GM12892 (cell line): ENCODE data around the gene FOXK2.

ENCODE experiments used
- POLR2A ChIP-seq: IDR thresholded peaks from 2 replicates; pipeline ENCODE4 v1.6.1; 2011; ENCODE audit warnings: low read depth, low read length, control low read depth
- POLR2AphosphoS5 ChIP-seq: IDR thresholded peaks from 2 replicates; pipeline ENCODE4 v1.6.1; 2011; ENCODE audit warnings: low read depth, low read length, control low read depth

DNA sequence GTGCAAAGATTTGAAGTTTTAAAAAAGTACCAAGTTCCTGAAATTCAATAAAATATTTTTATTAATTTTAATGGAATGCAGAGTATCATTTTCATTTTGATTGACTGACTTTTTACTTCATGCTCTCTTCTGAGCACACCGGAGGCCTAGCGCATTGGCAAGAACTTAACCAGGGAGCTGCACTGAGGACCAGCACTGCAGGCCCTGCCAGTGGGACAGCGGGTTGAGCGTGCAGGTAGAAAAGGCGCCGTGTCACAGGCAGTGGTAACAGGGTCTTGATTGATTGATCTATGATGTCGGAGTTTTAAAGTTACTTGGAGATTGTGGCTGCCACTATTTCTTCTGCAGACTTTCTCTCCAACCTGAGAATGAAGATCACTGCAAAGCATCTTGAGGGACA, 85.0 kb downstream of the FOXK2 start:
- TF ChIP-seq POLR2A (no peak), POLR2AphosphoS5 (no peak)
